Mucosa of rectum (tissue), 2 donors: Measurements from ENCODE around the gene PDE4B.

Source experiments
- H3K27ac ChIP-seq, 2 donors: one replicate each; pipeline ENCODE4 v1.7.0; 2013; ENCODE audit warnings: inconsistent platforms in 2 of 2, low read depth in 2 of 2, low read length in 2 of 2
- H3K27me3 ChIP-seq, 2 donors: one replicate each; pipeline ENCODE4 v1.7.0; 2013; ENCODE audit warnings: low read length in 2 of 2; ENCODE audit not compliant: control insufficient read depth in 2 of 2, insufficient read depth in 2 of 2
- H3K36me3 ChIP-seq, 2 donors: one replicate each; pipeline ENCODE4 v1.7.0; 2013; ENCODE audit warnings: low read length in 2 of 2; ENCODE audit not compliant: control insufficient read depth in 2 of 2, insufficient read depth in 2 of 2
- H3K4me1 ChIP-seq, 2 donors: one replicate each; pipeline ENCODE4 v1.7.0; 2013; ENCODE audit warnings: low read length in 2 of 2, mild to moderate bottlenecking in 1 of 2; ENCODE audit not compliant: control insufficient read depth in 2 of 2, insufficient read depth in 2 of 2
- H3K4me3 ChIP-seq, 2 donors: one replicate each; pipeline ENCODE4 v1.7.0; 2013; ENCODE audit warnings: low read length in 2 of 2
- H3K9ac ChIP-seq, 2 donors: one replicate each; pipeline ENCODE4 v1.7.0; 2013; ENCODE audit warnings: low read length in 2 of 2, low read depth in 1 of 2, mild to moderate bottlenecking in 1 of 2
- H3K9me3 ChIP-seq, 2 donors: one replicate each; pipeline ENCODE4 v1.7.0; 2013; ENCODE audit warnings: low read length in 2 of 2; ENCODE audit not compliant: control insufficient read depth in 2 of 2
- donor health status: healthy.
- donor health status: Normal muscosa, but diverticular disease.

The PDE4B gene

GRCh38 chr1:66374148-66374547, 581.5 kb downstream of the PDE4B start:
- H3K4me1 ChIP-seq, result peaks cover 15 to 17% of the 10 kb centered on the region in 2 donors
- H3K9ac ChIP-seq, result peak overlapping the region; percentile 11 to 27
- no peaks in the 10 kb centered on the region for H3K27me3 ChIP-seq
- H3K4me3 ChIP-seq, result no peak overlapping the region
- H3K9me3 ChIP-seq, result no peaks in the 10 kb centered on the region
- peak overlapping the region; percentile 54 to 71 for H3K27ac ChIP-seq
- peaks cover 11 to 15% of the 10 kb centered on the region in 2 donors for H3K36me3 ChIP-seq

GRCh38 chr1:66374561-66375111, 581.9 kb downstream of the PDE4B start:
- H3K4me3 ChIP-seq, result no peak overlapping the region
- no peaks in the 10 kb centered on the region for H3K27me3 ChIP-seq
- peaks cover 8 to 11% of the 10 kb centered on the region in 2 donors for H3K36me3 ChIP-seq
- H3K9ac ChIP-seq, result peak overlapping the region in 1 of 2 donors; percentile 11
- H3K9me3 ChIP-seq, result no peaks in the 10 kb centered on the region
- H3K4me1 ChIP-seq, result peaks cover 15 to 17% of the 10 kb centered on the region in 2 donors
- H3K27ac ChIP-seq, result peak overlapping the region; percentile 54 to 71

- Histone ChIP-seq H3K4me3 (no peak overlapping the region), H3K27me3 (no peaks in the 10 kb centered on the region), H3K27ac (peak overlapping the region in 1 of 2 donors; percentile 71), H3K36me3 (peaks cover 8 to 11% of the 10 kb centered on the region in 2 donors), H3K9me3 (no peaks in the 10 kb centered on the region), H3K9ac (no peak overlapping the region), H3K4me1 (peaks cover 15 to 17% of the 10 kb centered on the region in 2 donors)
These were observed 582.4 kb downstream of the PDE4B start for GRCh38 chr1:66375125-66375524.

GRCh38 chr1:66380452-66381212, 587.9 kb downstream of the PDE4B start:
- Histone ChIP-seq H3K4me1 (peaks cover 2 to 5% of the 10 kb centered on the region in 2 donors), H3K9ac (no peak overlapping the region), H3K4me3 (no peak overlapping the region), H3K36me3 (no peaks in the 10 kb centered on the region), H3K27ac (peak overlapping the region in 1 of 2 donors; percentile 28), H3K9me3 (no peaks in the 10 kb centered on the region), H3K27me3 (no peaks in the 10 kb centered on the region)

- Histone ChIP-seq H3K9ac (no peak overlapping the region), H3K4me3 (no peak overlapping the region)
These were observed 589.1 kb downstream of the PDE4B start for GRCh38 chr1:66381621-66382275.

GRCh38 chr1:66383168-66383567, 590.5 kb downstream of the PDE4B start:
- no peak overlapping the region for H3K27ac ChIP-seq
- H3K27me3 ChIP-seq, result no peaks in the 10 kb centered on the region

More at GRCh38 chr1:66381621-66382275, 589.1 kb downstream of the PDE4B start:
- Histone ChIP-seq H3K4me1 (peaks cover 2 to 5% of the 10 kb centered on the region in 2 donors), H3K27ac (no peak overlapping the region), H3K9me3 (no peaks in the 10 kb centered on the region), H3K36me3 (no peaks in the 10 kb centered on the region), H3K27me3 (no peaks in the 10 kb centered on the region)

GRCh38 chr1:66383611-66384010, 590.9 kb downstream of the PDE4B start:
- H3K9ac ChIP-seq, result no peak overlapping the region
- H3K9me3 ChIP-seq, result no peaks in the 10 kb centered on the region
- H3K4me3 ChIP-seq, result no peak overlapping the region
- peaks cover 2 to 5% of the 10 kb centered on the region in 2 donors for H3K4me1 ChIP-seq
- H3K36me3 ChIP-seq, result no peaks in the 10 kb centered on the region
- H3K27ac ChIP-seq, result no peak overlapping the region
- no peaks in the 10 kb centered on the region for H3K27me3 ChIP-seq

More at GRCh38 chr1:66383168-66383567, 590.5 kb downstream of the PDE4B start:
- no peaks in the 10 kb centered on the region for H3K36me3 ChIP-seq
- H3K4me1 ChIP-seq, result peaks cover 2 to 5% of the 10 kb centered on the region in 2 donors
- H3K4me3 ChIP-seq, result no peak overlapping the region
- no peak overlapping the region for H3K9ac ChIP-seq
- no peaks in the 10 kb centered on the region for H3K9me3 ChIP-seq

- Histone ChIP-seq H3K27ac (no peak overlapping the region), H3K27me3 (no peaks in the 10 kb centered on the region), H3K9me3 (no peaks in the 10 kb centered on the region), H3K36me3 (no peaks in the 10 kb centered on the region), H3K4me3 (no peak overlapping the region), H3K9ac (no peak overlapping the region), H3K4me1 (peaks cover 2 to 5% of the 10 kb centered on the region in 2 donors)
These were observed 591.7 kb downstream of the PDE4B start for GRCh38 chr1:66384258-66384921.

- Histone ChIP-seq H3K27ac (no peak overlapping the region), H3K4me3 (no peak overlapping the region), H3K4me1 (peaks cover 2% of the 10 kb centered on the region in 2 donors), H3K9ac (no peak overlapping the region), H3K27me3 (no peaks in the 10 kb centered on the region), H3K9me3 (no peaks in the 10 kb centered on the region), H3K36me3 (no peaks in the 10 kb centered on the region)
These were observed 594.0 kb downstream of the PDE4B start for GRCh38 chr1:66386712-66387111.
